Thoracic aorta (tissue), 2 donors: ENCODE results near the gene FZD7. TPM values are rescaled to one million over a fixed set of nuclear protein-coding genes. Genes with fewer than 3 reads are reported as not detected.
A peak's percentile ranks its signal among the peaks of the same experiment; 100 is the strongest.

Source experiments
- ATAC-seq: fragments of 150-250 bp; one replicate; pipeline ENCODE4 v1.8.0; 2017; ENCODE audit warnings: low read depth; ENCODE audit not compliant: insufficient number of reproducible peaks, low FRiP score
- DNase-seq: peaks from one replicate; pipeline ENCODE4 v3.0.0-alpha.2; 2020; ENCODE audit warnings: low spot score
- H3K27ac ChIP-seq, 2 donors: fragments of 200-600 bp; sonication (generic); 1 replicate in 1 of 2; 2 replicates in 1 of 2; pipeline ENCODE4 v1.5.1; 2016; ENCODE audit warnings: mild to moderate bottlenecking in 2 of 2, moderate library complexity in 2 of 2
- H3K27me3 ChIP-seq: fragments of 200-600 bp; sonication (generic); replicated peaks from 2 replicates; pipeline ENCODE4 v1.6.0; 2016; ENCODE audit warnings: mild to moderate bottlenecking; ENCODE audit not compliant: insufficient read depth
- H3K36me3 ChIP-seq: fragments of 200-600 bp; sonication (generic); one replicate; pipeline ENCODE4 v1.5.1; 2016
- H3K4me1 ChIP-seq, 2 donors: fragments of 200-600 bp; sonication (generic); 1 replicate in 1 of 2; 2 replicates in 1 of 2; pipeline versions ENCODE4 v1.5.1 to v1.6.0; 2016; ENCODE audit warnings: low read depth in 2 of 2, mild to moderate bottlenecking in 1 of 2; ENCODE audit not compliant: control insufficient read depth in 1 of 2
- H3K4me3 ChIP-seq: fragments of 200-600 bp; sonication (generic); 2 replicates; pipeline ENCODE4 v1.5.1; 2016; ENCODE audit warnings: mild to moderate bottlenecking
- H3K9me3 ChIP-seq: fragments of 200-600 bp; sonication (generic); 2 replicates; pipeline ENCODE4 v1.5.1; 2016
- total RNA-seq, 2 donors: library from RNA; depleted of rRNA; stranded (reverse); fragments of >200 nt; gene quantifications; one replicate each; pipeline versions ENCODE4 v1.1.0 to v1.2.3, GENCODE V29; 2016
- TF ChIP-seq, protein P1 (sequence below): fragments of 200-600 bp; sonication (generic); IDR thresholded peaks from one replicate; pipeline ENCODE4 v1.5.1; 2019; ENCODE audit warnings: antibody characterized with exemption

FZD7 gene
- 10 to 100 TPM; 14.0 to 14.4 TPM for total RNA-seq

DNA sequence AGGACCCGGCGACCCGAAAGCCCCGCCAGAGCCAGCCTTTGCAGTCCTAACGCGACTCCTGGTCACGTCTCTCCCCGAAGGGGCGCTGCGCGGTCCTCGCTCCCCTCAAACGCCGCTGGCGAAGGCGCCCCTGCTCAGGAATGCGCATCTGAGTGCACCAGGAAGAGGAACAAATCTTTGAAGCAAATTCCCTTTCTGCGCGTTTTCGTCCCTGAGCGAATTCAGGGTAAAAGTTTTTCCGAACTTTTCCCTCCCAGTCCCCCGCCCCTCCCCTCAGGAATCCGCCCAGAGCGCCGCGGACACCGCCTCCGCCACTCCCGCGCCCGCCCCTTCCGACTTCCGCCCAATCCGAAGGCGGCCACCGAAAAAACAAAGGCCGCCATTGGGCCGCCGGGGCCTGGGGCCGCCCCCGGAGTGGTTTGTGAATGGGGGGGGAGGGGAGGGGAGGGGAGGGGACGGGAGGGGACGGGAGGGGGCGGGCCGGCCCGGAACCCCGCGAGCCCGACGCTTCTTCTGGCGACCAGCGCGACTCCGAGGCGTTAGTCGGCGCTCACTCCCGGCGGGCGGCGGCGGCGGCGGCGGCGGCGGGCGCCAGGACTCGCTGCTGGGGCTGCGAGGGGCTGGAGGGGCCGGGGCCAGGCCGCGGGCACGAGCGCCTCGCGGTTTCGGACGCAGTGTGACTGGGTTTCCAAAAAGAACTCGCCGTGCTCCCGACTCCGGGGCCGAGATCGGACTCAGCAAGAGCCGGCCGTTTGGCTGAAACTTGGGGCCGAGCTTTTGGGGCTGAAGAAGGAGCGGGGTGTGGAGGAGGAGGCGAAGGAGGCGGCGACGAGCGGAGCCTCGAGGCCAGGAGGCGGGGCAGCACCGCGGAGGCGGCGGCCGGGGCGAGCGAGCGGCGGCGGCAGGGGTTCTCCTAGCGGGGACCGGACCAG, at the start of gene FZD7:
FZD7 (plus strand) TSS at position 539 of the 932 bp plus-strand sequence. CDS start 793 bp downstream, outside the sequence.
- no peaks in the 10 kb centered on the region for H3K27me3 ChIP-seq
- peak; percentile 54 for ATAC-seq
- H3K4me1 ChIP-seq, result peaks cover 16 to 44% of the 10 kb centered on the region in 2 donors
- H3K9me3 ChIP-seq, result no peaks in the 10 kb centered on the region
- peak within 1 kb of the TSS; percentile 97 to 100 for H3K27ac ChIP-seq
- no peaks in the 10 kb centered on the region for H3K36me3 ChIP-seq
- peak; percentile 68 for DNase-seq
- H3K4me3 ChIP-seq, result peak within 1 kb of the TSS; percentile 92
- TF ChIP-seq, protein P1, sequence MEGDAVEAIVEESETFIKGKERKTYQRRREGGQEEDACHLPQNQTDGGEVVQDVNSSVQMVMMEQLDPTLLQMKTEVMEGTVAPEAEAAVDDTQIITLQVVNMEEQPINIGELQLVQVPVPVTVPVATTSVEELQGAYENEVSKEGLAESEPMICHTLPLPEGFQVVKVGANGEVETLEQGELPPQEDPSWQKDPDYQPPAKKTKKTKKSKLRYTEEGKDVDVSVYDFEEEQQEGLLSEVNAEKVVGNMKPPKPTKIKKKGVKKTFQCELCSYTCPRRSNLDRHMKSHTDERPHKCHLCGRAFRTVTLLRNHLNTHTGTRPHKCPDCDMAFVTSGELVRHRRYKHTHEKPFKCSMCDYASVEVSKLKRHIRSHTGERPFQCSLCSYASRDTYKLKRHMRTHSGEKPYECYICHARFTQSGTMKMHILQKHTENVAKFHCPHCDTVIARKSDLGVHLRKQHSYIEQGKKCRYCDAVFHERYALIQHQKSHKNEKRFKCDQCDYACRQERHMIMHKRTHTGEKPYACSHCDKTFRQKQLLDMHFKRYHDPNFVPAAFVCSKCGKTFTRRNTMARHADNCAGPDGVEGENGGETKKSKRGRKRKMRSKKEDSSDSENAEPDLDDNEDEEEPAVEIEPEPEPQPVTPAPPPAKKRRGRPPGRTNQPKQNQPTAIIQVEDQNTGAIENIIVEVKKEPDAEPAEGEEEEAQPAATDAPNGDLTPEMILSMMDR, result no peak

DNA sequence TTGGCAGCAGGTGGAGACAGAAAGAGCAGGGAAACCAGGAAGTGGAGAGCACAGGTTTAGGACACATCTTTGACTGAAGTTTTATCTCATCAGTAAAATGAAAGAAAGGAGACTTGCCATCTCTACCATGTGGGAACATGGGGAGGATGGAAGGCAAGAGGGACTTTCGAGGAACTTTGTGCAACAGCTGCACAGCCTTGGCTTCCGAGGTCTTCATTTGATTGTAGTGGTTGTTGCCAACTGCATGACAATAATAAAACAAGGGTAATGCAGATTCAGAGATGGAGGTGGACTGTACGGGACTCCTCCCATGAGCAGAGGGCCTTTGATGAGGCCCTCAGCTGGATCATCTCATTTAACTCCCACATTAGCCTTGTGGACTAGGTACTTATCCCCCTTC, 49.3 kb upstream of the FZD7 start:
- peaks cover 0 to 9% of the 10 kb centered on the region in 2 donors for H3K4me1 ChIP-seq
- H3K9me3 ChIP-seq, result no peaks in the 10 kb centered on the region
- H3K36me3 ChIP-seq, result no peaks in the 10 kb centered on the region
- ATAC-seq (no peak), DNase-seq (no peak)
- no peak overlapping the region for H3K4me3 ChIP-seq
- no peak overlapping the region for H3K27ac ChIP-seq
- TF ChIP-seq, protein P1, result no peak
- no peaks in the 10 kb centered on the region for H3K27me3 ChIP-seq

DNA sequence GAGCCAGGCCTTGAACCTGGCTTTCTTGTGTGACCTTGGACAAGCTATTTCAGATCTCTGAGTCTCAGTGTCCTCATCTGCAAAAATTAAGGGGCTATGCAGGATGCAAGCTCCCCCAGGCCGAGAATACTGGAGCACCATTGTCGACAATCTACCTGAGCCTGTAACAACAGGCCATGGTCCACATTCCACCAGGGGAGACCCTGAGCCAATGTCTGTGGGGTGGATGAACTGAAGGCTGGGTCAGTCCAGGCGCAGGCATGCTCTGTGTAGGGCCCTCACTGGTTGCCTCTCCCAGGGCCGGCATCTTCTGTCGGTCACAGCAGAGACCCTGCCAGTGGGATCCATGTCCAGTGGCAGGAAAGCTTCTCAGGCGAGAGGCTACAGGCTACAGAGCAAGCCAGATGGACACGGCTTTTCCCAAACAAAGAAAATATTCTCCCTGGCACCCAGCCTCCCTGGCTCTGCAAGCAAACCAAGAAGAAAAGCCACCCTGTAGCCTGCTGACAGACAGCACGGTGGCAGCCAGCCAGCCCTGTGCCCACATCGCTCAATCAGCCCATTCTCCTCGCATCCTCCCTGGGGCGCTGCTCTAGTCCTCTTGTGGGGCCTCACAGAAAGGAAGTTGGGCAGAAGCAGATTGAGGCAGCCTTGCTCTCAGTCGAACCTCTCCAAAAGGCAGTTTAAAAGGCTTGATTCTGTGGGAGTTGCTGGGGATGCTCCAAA, 48.7 kb upstream of the FZD7 start:
- no peak overlapping the region for H3K4me3 ChIP-seq
- H3K4me1 ChIP-seq, result peaks cover 0 to 9% of the 10 kb centered on the region in 2 donors
- H3K36me3 ChIP-seq, result no peaks in the 10 kb centered on the region
- H3K9me3 ChIP-seq, result no peaks in the 10 kb centered on the region
- no peak overlapping the region for H3K27ac ChIP-seq
- H3K27me3 ChIP-seq, result no peaks in the 10 kb centered on the region
- ATAC-seq, result no peak
- TF ChIP-seq, protein P1, result no peak
- no peak for DNase-seq

DNA sequence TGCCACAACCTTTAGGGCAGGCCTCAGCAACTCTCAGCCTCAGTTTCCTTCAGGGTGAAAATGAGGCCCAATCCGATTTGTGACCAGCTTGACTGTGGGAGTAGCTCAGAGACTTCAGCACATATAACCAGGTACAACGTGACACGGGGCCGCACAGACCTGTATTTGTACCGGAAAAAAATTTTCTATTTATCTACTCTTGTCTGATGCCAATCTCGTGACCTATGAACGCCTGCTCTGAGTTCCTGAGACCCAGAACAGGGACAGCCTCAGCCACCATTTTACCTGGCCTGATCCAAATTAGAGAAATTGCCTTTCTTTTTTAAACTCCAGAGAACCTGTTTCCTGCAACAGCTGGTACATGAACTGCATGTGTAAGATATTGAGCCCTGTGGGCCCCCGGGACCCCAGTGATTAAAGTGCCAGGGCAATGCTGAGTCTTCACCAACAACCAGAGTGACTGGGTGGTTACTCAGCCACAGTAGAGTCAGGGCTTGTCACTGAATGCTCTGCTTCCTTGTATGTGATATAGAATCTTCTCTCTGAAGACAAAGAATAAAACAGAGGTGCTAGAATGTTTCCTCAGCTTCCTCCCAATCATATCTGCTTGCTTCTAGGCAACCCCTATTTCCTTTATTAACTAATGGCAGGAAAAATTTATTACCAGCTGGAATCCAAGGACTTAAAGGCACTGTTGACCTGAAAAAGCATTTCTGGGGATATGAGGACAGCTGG, 47.8 kb upstream of the FZD7 start:
- H3K27me3 ChIP-seq, result no peaks in the 10 kb centered on the region
- no peak overlapping the region for H3K27ac ChIP-seq
- H3K9me3 ChIP-seq, result no peaks in the 10 kb centered on the region
- peaks cover 0 to 9% of the 10 kb centered on the region in 2 donors for H3K4me1 ChIP-seq
- H3K36me3 ChIP-seq, result no peaks in the 10 kb centered on the region
- TF ChIP-seq, protein P1, result no peak
- no peak overlapping the region for H3K4me3 ChIP-seq
- no peak for ATAC-seq
- DNase-seq, result no peak

DNA sequence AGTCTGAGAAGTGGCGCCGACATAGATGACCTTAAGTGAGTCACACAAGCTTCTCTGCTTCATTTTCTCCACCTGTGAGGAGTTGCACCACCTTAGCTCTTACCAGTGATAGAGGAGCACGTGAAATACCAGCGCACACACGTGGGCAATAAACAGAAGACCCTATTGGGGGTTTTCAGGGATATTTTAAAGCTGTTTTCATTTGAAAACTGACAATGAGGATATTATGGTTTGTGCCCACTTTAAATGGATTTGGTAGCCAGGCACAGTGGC, 47.3 kb upstream of the FZD7 start:
- Histone ChIP-seq H3K36me3 (no peaks in the 10 kb centered on the region), H3K9me3 (no peaks in the 10 kb centered on the region), H3K4me3 (no peak overlapping the region), H3K27ac (no peak overlapping the region), H3K4me1 (peaks cover 0 to 9% of the 10 kb centered on the region in 2 donors), H3K27me3 (no peaks in the 10 kb centered on the region)
- no peak for DNase-seq
- TF ChIP-seq, protein P1, result no peak
- no peak for ATAC-seq
